ENCODE measurements around the gene TMEM33.

TMEM33 gene

DNA sequence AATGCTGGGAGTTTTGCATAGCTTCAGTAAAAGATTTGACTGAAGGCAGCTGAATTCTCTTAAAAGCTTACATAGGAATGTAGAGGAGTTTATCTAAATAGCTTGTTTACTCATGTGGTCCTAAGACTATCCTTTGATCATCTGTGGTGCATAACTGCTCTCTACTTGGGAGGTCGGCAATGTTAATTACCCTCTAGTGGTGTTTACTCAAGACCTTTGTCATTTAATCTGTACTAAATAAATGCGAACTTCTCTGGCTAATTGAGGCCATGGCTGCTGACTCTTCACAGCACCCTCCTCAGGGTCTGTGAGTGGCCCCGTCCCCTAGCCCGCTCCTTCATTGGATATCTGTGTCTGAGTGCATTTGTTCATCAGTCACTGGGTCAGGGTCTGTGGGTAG is 13.8 kb upstream of the TMEM33 start:
- TF ChIP-seq, protein P1, sequence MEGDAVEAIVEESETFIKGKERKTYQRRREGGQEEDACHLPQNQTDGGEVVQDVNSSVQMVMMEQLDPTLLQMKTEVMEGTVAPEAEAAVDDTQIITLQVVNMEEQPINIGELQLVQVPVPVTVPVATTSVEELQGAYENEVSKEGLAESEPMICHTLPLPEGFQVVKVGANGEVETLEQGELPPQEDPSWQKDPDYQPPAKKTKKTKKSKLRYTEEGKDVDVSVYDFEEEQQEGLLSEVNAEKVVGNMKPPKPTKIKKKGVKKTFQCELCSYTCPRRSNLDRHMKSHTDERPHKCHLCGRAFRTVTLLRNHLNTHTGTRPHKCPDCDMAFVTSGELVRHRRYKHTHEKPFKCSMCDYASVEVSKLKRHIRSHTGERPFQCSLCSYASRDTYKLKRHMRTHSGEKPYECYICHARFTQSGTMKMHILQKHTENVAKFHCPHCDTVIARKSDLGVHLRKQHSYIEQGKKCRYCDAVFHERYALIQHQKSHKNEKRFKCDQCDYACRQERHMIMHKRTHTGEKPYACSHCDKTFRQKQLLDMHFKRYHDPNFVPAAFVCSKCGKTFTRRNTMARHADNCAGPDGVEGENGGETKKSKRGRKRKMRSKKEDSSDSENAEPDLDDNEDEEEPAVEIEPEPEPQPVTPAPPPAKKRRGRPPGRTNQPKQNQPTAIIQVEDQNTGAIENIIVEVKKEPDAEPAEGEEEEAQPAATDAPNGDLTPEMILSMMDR (conservative IDR thresholded peaks at IDR 0.05; ENCODE audit: low read depth, low read length), result no peak

DNA sequence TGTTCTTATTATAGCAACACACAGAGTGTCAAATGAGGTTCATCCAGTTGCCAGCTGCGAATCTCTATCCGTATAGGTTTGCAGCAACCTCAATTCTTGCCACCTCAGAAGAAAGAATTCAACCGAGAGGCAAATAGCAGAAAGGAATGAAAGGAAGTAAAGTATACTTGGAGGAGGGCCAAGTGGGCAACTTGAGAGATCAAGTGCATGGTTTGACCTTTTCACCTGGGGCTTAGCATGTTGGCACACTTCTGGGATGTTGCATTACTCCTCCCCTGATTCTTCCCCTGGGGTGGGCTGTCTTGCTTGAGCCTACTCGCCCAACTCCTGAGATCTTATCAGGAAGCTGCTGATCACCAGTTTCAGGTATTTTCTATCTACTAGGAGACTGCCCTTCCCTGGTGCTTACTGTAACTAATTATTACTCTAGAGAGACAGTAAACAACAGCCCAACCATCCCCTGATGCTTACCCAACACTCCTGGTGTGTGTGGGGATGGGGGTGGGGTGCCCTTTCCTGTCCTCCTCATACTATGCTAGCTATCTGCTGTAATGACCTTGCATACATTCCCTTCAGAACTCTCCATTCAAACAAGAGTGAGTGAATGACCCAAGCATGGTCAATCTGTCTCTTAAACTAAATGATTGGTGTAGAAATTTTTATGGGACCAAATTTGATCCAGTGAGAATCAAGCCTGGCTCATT is 7.3 kb upstream of the TMEM33 start:
- DNase-seq (ENCODE audit: low read depth), result peak; percentile 7
- H3K4me3 ChIP-seq (ENCODE audit: low read length), result no peak overlapping the region
- TF ChIP-seq, protein P1 (conservative IDR thresholded peaks at IDR 0.05; ENCODE audit: low read depth, low read length), result no peak

More for the DNA sequence above, 13.8 kb upstream of the TMEM33 start:
- DNase-seq (ENCODE audit: low read depth), result no peak
- no peak overlapping the region for H3K4me3 ChIP-seq (ENCODE audit: low read length)

DNA sequence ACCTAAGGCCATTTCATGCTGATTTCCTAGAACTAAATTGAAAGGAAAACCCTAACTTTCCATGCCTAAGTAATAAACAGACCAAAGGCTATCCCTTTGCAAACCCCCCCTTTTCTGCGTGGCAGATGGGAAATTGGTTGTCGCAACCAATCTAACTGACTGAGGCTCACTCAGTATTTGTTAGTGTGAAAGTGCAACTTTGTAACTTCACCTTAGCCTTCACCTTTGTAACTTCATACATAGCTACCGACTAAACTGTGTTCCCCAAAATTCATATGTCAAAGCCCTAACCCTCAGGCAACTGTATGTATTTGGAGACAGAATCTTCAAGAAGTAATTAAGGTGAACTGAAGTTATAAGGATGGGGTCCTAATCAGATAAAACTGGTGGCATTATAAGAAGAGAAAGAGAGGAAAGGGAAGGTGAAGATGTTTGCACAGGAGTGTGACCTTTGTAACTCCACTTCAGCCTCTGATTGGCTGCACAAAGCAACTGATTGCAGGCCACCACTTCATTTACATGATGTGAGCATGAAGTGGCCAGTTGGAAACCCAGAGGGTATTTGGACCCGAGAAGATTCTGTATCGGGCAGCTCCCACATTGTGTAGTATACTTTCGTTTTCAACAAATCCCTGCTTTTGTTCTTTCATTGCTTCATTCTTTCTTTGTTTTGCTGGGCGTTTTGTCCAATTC is 4.9 kb upstream of the TMEM33 start:
- DNase-seq (ENCODE audit: low read depth), result no peak
- H3K4me3 ChIP-seq (ENCODE audit: low read length), result no peak overlapping the region
- TF ChIP-seq, protein P1 (conservative IDR thresholded peaks at IDR 0.05; ENCODE audit: low read depth, low read length), result no peak

DNA sequence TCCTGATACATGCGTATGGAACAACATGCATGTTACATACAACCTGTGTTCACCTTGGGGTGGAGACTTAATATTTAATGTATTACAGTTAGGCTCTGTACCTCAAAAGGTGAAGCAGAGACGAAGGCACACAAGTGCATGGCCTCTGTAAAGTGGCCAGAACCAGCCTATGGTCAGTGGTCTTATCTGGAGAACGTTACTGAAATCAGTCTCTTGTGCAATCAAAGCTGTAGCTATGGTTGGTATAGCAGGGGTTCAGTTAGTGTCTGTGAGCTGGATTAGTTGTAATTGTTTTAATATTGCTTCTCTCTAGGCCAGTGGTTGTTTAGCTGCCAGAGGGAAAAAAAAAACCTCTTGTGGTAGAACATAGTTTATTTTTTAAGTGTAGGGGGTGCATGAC is 2.2 kb upstream of the TMEM33 start:
- no peak for DNase-seq (ENCODE audit: low read depth)
- TF ChIP-seq, protein P1 (conservative IDR thresholded peaks at IDR 0.05; ENCODE audit: low read depth, low read length), result no peak
- H3K4me3 ChIP-seq (ENCODE audit: low read length), result no peak overlapping the region

DNA sequence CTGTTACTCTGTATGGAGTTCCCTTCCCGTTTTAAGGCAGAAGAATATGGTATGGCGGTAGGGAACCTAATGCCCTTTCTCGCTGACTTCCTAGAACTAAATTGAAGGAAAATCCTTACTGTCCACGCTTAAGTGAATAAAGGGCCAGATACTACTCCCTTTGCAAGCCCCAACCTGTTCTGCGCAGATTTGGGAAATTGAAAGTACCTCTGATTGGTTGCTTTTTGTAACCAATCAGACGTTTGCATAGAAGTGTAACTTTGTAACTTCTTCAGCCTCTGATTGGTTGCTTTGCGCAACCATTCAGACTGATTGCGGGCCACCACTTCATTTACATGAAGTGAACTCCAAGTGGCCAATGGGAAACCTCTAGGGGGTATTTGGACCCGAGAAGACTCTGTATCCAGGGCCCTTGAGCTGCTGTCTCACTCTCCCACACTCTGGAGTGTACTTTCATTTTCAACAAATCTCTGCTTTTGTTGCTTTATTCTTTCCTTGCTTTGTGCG is 1.2 kb upstream of the TMEM33 start:
- H3K4me3 ChIP-seq (ENCODE audit: low read length), result no peak overlapping the region
- TF ChIP-seq, protein P1 (conservative IDR thresholded peaks at IDR 0.05; ENCODE audit: low read depth, low read length), result no peak
- no peak for DNase-seq (ENCODE audit: low read depth)

DNA sequence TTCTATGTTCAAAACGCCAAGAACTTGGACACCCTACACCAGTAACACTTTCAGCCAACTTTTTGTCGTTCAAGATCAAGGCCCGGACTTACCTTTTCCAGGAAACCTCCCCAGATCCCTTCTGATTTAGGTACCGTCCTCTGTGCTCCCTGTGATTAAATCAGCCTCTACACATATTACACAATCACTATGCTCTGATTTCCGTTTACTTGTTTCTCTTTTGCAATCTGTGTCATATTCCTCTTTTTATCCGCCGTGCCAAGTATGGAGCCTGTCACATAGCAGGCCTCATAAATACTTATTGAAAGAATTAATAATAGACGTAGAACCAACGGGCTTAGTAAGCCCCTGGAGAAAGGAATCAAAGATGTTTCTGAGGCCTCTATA is 722 bp upstream of the TMEM33 start:
- TF ChIP-seq, protein P1 (conservative IDR thresholded peaks at IDR 0.05; ENCODE audit: low read depth, low read length), result no peak
- peak overlapping the region; percentile 97 for H3K4me3 ChIP-seq (ENCODE audit: low read length)
- DNase-seq (ENCODE audit: low read depth), result no peak

DNA sequence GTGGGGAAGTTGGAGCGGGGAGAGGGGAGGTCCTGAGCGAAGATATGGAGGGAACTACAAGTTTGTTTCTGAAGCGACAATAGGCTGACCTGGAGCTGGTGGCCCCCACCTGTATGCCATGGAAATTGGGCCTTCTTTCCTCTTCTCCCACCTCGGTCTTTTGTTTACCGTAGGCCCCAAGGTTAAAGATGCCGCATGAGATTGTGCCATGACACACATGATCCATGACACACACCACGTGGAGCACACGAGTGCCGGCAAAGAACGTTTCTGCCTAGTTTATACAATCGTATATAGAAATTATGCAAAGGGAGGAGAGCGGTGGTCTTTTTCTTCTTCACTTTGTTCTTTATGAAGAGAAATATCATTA is 408 bp downstream of the TMEM33 start:
- peak overlapping the region; percentile 97 for H3K4me3 ChIP-seq (ENCODE audit: low read length)
- TF ChIP-seq, protein P1 (conservative IDR thresholded peaks at IDR 0.05; ENCODE audit: low read depth, low read length), result no peak
- DNase-seq (ENCODE audit: low read depth), result peak; percentile 17

Measured in retinal pigment epithelial cell (primary cell).